Activated CD8-positive, alpha-beta memory T cell treated with anti-CD3 and anti-CD28 coated beads, Interleukin-2, amount 50 U/mL, for 24 hours (primary cell): ENCODE measurements around the gene PKP4.

Source experiments
- DNase-seq: peaks from one replicate; pipeline ENCODE4 v3.0.0-alpha.2; 2020; ENCODE audit errors: extremely low read depth

The PKP4 gene

GRCh38 chr2:158586491-158586890 is 129.7 kb downstream of the PKP4 start:
- DNase-seq, result no peak

GRCh38 chr2:158589303-158589702 is 132.6 kb downstream of the PKP4 start:
- no peak for DNase-seq

- no peak for DNase-seq
Measured at GRCh38 chr2:158598862-158599517, 142.2 kb downstream of the PKP4 start.

- no peak for DNase-seq
Measured at GRCh38 chr2:158599609-158600008, 142.9 kb downstream of the PKP4 start.

- DNase-seq, result no peak
Measured at GRCh38 chr2:158600155-158600802, 143.5 kb downstream of the PKP4 start.

GRCh38 chr2:158602027-158602426 is 145.3 kb downstream of the PKP4 start:
- no peak for DNase-seq

GRCh38 chr2:158603205-158603604 is 146.5 kb downstream of the PKP4 start:
- no peak for DNase-seq

- DNase-seq, result no peak
Measured at GRCh38 chr2:158603986-158604385, 147.2 kb downstream of the PKP4 start.

- no peak for DNase-seq
Measured at GRCh38 chr2:158610059-158610458, 153.3 kb downstream of the PKP4 start.

GRCh38 chr2:158616480-158617000 is 159.8 kb downstream of the PKP4 start:
- no peak for DNase-seq

GRCh38 chr2:158618891-158619490 is 162.2 kb downstream of the PKP4 start:
- DNase-seq, result no peak

- no peak for DNase-seq
Measured at GRCh38 chr2:158619496-158619895, 162.7 kb downstream of the PKP4 start.

- DNase-seq, result no peak
Measured at GRCh38 chr2:158620656-158621055, 163.9 kb downstream of the PKP4 start.

GRCh38 chr2:158624071-158624667 is 167.4 kb downstream of the PKP4 start:
- no peak for DNase-seq

GRCh38 chr2:158624961-158625360 is 168.2 kb downstream of the PKP4 start:
- no peak for DNase-seq

GRCh38 chr2:158629116-158629515 is 172.4 kb downstream of the PKP4 start:
- DNase-seq, result no peak

GRCh38 chr2:158633261-158633660 is 176.5 kb downstream of the PKP4 start:
- DNase-seq, result no peak

- no peak for DNase-seq
Measured at GRCh38 chr2:158634627-158635026, 177.9 kb downstream of the PKP4 start.

- DNase-seq, result no peak
Measured at GRCh38 chr2:158635961-158636601, 179.3 kb downstream of the PKP4 start.

- no peak for DNase-seq
Measured at GRCh38 chr2:158637357-158637756, 180.6 kb downstream of the PKP4 start.

GRCh38 chr2:158644139-158644538 is 187.4 kb downstream of the PKP4 start:
- DNase-seq, result no peak

- DNase-seq, result no peak
Measured at GRCh38 chr2:158645299-158645698, 188.5 kb downstream of the PKP4 start.
